GM20000 (cell line): ENCODE results near the gene C9orf72.
"Not testable (repeated sequence)": the region's sequence is repeated elsewhere in the genome, so short reads cannot be mapped to it uniquely, and the experiment has no call there.

ENCODE experiments used
- DNase-seq: peaks from one replicate; pipeline ENCODE4 v3.0.0; 2012; ENCODE audit warnings: low spot score
- CTCF ChIP-seq: IDR thresholded peaks from 2 replicates; pipeline ENCODE4 v1.5.1; 2012; ENCODE audit warnings: mild to moderate bottlenecking, control low read depth; ENCODE audit errors: extremely low read depth, missing control alignments

The C9orf72 gene

GRCh38 chr9:27572918-27573633, at the start of gene C9orf72:
TSS of gene C9orf72 (minus strand) at chr9:27573481. CDS start at chr9:27567120, 6,361 bp downstream.
- peak; percentile 89 for DNase-seq

GRCh38 chr9:27622693-27623340, 49.5 kb upstream of the C9orf72 start:
- no peak for DNase-seq
- no peak for TF ChIP-seq CTCF

More at GRCh38 chr9:27572918-27573633, at the start of gene C9orf72:
- TF ChIP-seq CTCF = no peak

- no peak for TF ChIP-seq CTCF
- DNase-seq = no peak
These were observed 46.5 kb upstream of the C9orf72 start for GRCh38 chr9:27619743-27620142.

GRCh38 chr9:27618066-27618465, 44.8 kb upstream of the C9orf72 start:
- no peak for TF ChIP-seq CTCF
- DNase-seq = no peak

- DNase-seq = no peak
- TF ChIP-seq CTCF = no peak
These were observed 41.3 kb upstream of the C9orf72 start for GRCh38 chr9:27614551-27614950.

GRCh38 chr9:27612036-27612435, 38.8 kb upstream of the C9orf72 start:
- not testable (repeated sequence) for DNase-seq

- no peak for TF ChIP-seq CTCF
- no peak for DNase-seq
These were observed 37.3 kb upstream of the C9orf72 start for GRCh38 chr9:27610622-27611021.
